Fibroblast of lung (primary cell): ENCODE data around the gene STX1A. TPM values are rescaled to one million over a fixed set of nuclear protein-coding genes. Genes with fewer than 3 reads are reported as not detected.

Source experiments
- DNase-seq, 2 donors: peaks; one replicate each; pipeline versions ENCODE4 v3.0.0 to v3.0.0-alpha.2; 2010; ENCODE audit warnings: low read depth in 2 of 2
- H2AFZ ChIP-seq: 2 replicates; pipeline ENCODE4 v1.5.1; 2012; ENCODE audit warnings: low read length, control low read depth, inconsistent platforms
- H3K27ac ChIP-seq: 2 replicates; pipeline ENCODE4 v1.5.1; 2011; ENCODE audit warnings: low read length, control low read depth; ENCODE audit not compliant: insufficient read depth
- H3K27me3 ChIP-seq: 2 replicates; pipeline ENCODE4 v1.5.1; 2011; ENCODE audit warnings: mild to moderate bottlenecking, low read length; ENCODE audit not compliant: control insufficient read depth, insufficient read depth
- H3K36me3 ChIP-seq: 2 replicates; pipeline ENCODE4 v1.5.1; 2011; ENCODE audit warnings: low read length; ENCODE audit not compliant: control insufficient read depth, insufficient read depth
- H3K4me1 ChIP-seq: 2 replicates; pipeline ENCODE4 v1.5.1; 2011; ENCODE audit warnings: low read length; ENCODE audit not compliant: control insufficient read depth, insufficient read depth; ENCODE audit errors: extremely low read depth
- H3K4me2 ChIP-seq: 2 replicates; pipeline ENCODE4 v1.5.1; 2011; ENCODE audit warnings: low read length, control low read depth; ENCODE audit not compliant: insufficient read depth; ENCODE audit errors: extremely low read depth
- H3K4me3 ChIP-seq, 4 experiments: fragments of 200-600 bp in 1 of 4; sonication (generic) in 1 of 4; replicated peaks in 1 of 4; 2 replicates each; pipeline ENCODE4 v1.5.1; 2011 to 2016; ENCODE audit warnings: low read length in 4 of 4, low read depth in 3 of 4, mild to moderate bottlenecking in 3 of 4, control low read depth in 2 of 4, inconsistent platforms in 1 of 4, mixed read lengths in 1 of 4; ENCODE audit not compliant: insufficient read depth in 1 of 4; ENCODE audit errors: control extremely low read depth in 1 of 4
- H3K79me2 ChIP-seq: 2 replicates; pipeline ENCODE4 v1.5.1; 2012; ENCODE audit warnings: mild to moderate bottlenecking, low read length, inconsistent platforms; ENCODE audit not compliant: control insufficient read depth, insufficient read depth
- H3K9ac ChIP-seq: 2 replicates; pipeline ENCODE4 v1.5.1; 2011; ENCODE audit warnings: mild to moderate bottlenecking, low read length, control low read depth; ENCODE audit not compliant: insufficient read depth
- H3K9me3 ChIP-seq: 2 replicates; pipeline ENCODE4 v1.5.1; 2012; ENCODE audit warnings: low read depth, low read length; ENCODE audit not compliant: control insufficient read depth, insufficient read depth
- H4K20me1 ChIP-seq: 2 replicates; pipeline ENCODE4 v1.5.1; 2011; ENCODE audit warnings: low read length; ENCODE audit not compliant: control insufficient read depth, insufficient read depth; ENCODE audit errors: extremely low read depth
- CTCF ChIP-seq, 2 donors: IDR thresholded peaks in 1 of 2; conservative IDR thresholded peaks in 1 of 2; 1 replicate in 1 of 2; 2 replicates in 1 of 2; pipeline ENCODE4 v1.5.1; 2011 to 2012; ENCODE audit warnings: low read length in 2 of 2, control low read depth in 1 of 2, inconsistent platforms in 1 of 2, low read depth in 1 of 2, mild to moderate bottlenecking in 1 of 2
- EZH2 ChIP-seq: IDR thresholded peaks from 2 replicates; pipeline ENCODE4 v1.5.1; 2012; ENCODE audit warnings: low read length, control low read depth, mild to moderate bottlenecking; ENCODE audit errors: missing control alignments
- polyA plus RNA-seq, 2 donors: library from polyadenylated mRNA; depleted of rRNA in 1 of 2; stranded (reverse) in 1 of 2; unstranded in 1 of 2; fragments of >200 nt; gene quantifications; 2 replicates each; pipeline ENCODE4 v1.2.1, GENCODE V29; 2011 to 2012; ENCODE audit warnings: missing spikeins in 1 of 2
- total RNA-seq: library from RNA; depleted of rRNA; stranded (reverse); fragments of >200 nt; gene quantifications from 2 replicates; pipeline ENCODE4 v1.2.1, GENCODE V29; 2014

The STX1A gene
- total and polyA plus RNA-seq, 2 donors (not counting 1 experiment from before 2014, with no cell fraction given), result 7.8 to 8.1 TPM

GRCh38 chr7:73703757-73704639 lies 15.5 kb downstream of the STX1A start:
- Histone ChIP-seq H3K4me3 (no peak overlapping the region), H3K79me2 (peaks cover 3% of the 10 kb centered on the region), H3K27ac (no peak overlapping the region), H2AFZ (no peak overlapping the region), H3K9ac (no peak overlapping the region), H3K27me3 (no peaks in the 10 kb centered on the region), H3K4me2 (no peak overlapping the region), H3K4me1 (no peaks in the 10 kb centered on the region), H4K20me1 (no peaks in the 10 kb centered on the region), H3K9me3 (no peaks in the 10 kb centered on the region), H3K36me3 (peaks cover 32% of the 10 kb centered on the region)
- DNase-seq, result peak in 1 of 2 donors; percentile 65
- TF ChIP-seq CTCF (conservative IDR thresholded peaks at IDR 0.05 in 1 of 2, IDR thresholded peaks at IDR 0.05 in 1 of 2; ENCODE audit: low read depth in 1 of 2, low read length in 2 of 2) (no peak), EZH2 (no peak)

- H2AFZ ChIP-seq, result no peak overlapping the region
- H3K9ac ChIP-seq, result no peak overlapping the region
- H3K4me1 ChIP-seq, result no peaks in the 10 kb centered on the region
- H3K4me3 ChIP-seq, result no peak overlapping the region
- no peak overlapping the region for H3K27ac ChIP-seq
- peaks cover 34% of the 10 kb centered on the region for H3K36me3 ChIP-seq
- no peaks in the 10 kb centered on the region for H3K27me3 ChIP-seq
- TF ChIP-seq CTCF (conservative IDR thresholded peaks at IDR 0.05 in 1 of 2, IDR thresholded peaks at IDR 0.05 in 1 of 2; ENCODE audit: low read depth in 1 of 2, low read length in 2 of 2) (no peak), EZH2 (no peak)
- no peaks in the 10 kb centered on the region for H3K9me3 ChIP-seq
- no peaks in the 10 kb centered on the region for H3K79me2 ChIP-seq
- no peaks in the 10 kb centered on the region for H4K20me1 ChIP-seq
- no peak for DNase-seq
- no peak overlapping the region for H3K4me2 ChIP-seq
These were observed 16.2 kb downstream of the STX1A start for GRCh38 chr7:73703225-73703624.

GRCh38 chr7:73702665-73703064 lies 16.8 kb downstream of the STX1A start:
- no peaks in the 10 kb centered on the region for H3K4me1 ChIP-seq
- H3K4me3 ChIP-seq, result no peak overlapping the region
- no peak overlapping the region for H3K9ac ChIP-seq
- no peaks in the 10 kb centered on the region for H3K27me3 ChIP-seq
- no peak overlapping the region for H2AFZ ChIP-seq
- no peak for DNase-seq
- no peaks in the 10 kb centered on the region for H3K79me2 ChIP-seq
- no peaks in the 10 kb centered on the region for H3K9me3 ChIP-seq
- H3K4me2 ChIP-seq, result no peak overlapping the region
- peaks cover 35% of the 10 kb centered on the region for H3K36me3 ChIP-seq
- TF ChIP-seq CTCF (conservative IDR thresholded peaks at IDR 0.05 in 1 of 2, IDR thresholded peaks at IDR 0.05 in 1 of 2; ENCODE audit: low read depth in 1 of 2, low read length in 2 of 2) (no peak), EZH2 (no peak)
- no peak overlapping the region for H3K27ac ChIP-seq
- no peaks in the 10 kb centered on the region for H4K20me1 ChIP-seq
